OCI-LY7 (cell line): ENCODE results near the gene ANKRD34A.

Source experiments
- EZH2phosphoT487 ChIP-seq: fragments of 200-600 bp; sonication (generic); IDR thresholded peaks from 2 replicates; pipeline ENCODE4 v1.6.1; 2018; ENCODE audit warnings: low read depth, borderline replicate concordance, mild to moderate bottlenecking, mixed run types, antibody characterized with exemption, low read length, moderate library complexity, mixed read lengths
- TF ChIP-seq, protein P1 (sequence below): fragments of 200-600 bp; sonication (generic); conservative IDR thresholded peaks from 2 replicates; pipeline ENCODE4 v1.5.1; 2014; ENCODE audit warnings: mild to moderate bottlenecking, antibody characterized with exemption, low read length, moderate library complexity, mixed read lengths

- TF ChIP-seq, protein P1, sequence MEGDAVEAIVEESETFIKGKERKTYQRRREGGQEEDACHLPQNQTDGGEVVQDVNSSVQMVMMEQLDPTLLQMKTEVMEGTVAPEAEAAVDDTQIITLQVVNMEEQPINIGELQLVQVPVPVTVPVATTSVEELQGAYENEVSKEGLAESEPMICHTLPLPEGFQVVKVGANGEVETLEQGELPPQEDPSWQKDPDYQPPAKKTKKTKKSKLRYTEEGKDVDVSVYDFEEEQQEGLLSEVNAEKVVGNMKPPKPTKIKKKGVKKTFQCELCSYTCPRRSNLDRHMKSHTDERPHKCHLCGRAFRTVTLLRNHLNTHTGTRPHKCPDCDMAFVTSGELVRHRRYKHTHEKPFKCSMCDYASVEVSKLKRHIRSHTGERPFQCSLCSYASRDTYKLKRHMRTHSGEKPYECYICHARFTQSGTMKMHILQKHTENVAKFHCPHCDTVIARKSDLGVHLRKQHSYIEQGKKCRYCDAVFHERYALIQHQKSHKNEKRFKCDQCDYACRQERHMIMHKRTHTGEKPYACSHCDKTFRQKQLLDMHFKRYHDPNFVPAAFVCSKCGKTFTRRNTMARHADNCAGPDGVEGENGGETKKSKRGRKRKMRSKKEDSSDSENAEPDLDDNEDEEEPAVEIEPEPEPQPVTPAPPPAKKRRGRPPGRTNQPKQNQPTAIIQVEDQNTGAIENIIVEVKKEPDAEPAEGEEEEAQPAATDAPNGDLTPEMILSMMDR: no peak
- TF ChIP-seq EZH2phosphoT487: no peak
Observed at GRCh38 chr1:145965119-145965744, 857 bp upstream of the ANKRD34A start.
